Measurements from ENCODE around the gene SLC12A2.
A peak's percentile ranks its signal among the peaks of the same experiment; 100 is the strongest.

SLC12A2 gene

GRCh38 chr5:128083033-128083810 is at the start of gene SLC12A2:
SLC12A2 (plus strand) TSS chr5:128083766; CDS start chr5:128083955, 189 bp downstream.
- ChIA-PET CTCF (interaction anchor here (1.1 to 1.3 kb wide), 2 partner anchors 185 to 217 kb away, joined by 3 read pairs; no protein-coding TSS in a partner anchor), POLR2A (interaction anchor here (0.6 to 1.7 kb wide), 10 partner anchors 13 to 205 kb away, joined by 3 to 5 read pairs (median 3); no protein-coding TSS in a partner anchor)
- DNase-seq (ENCODE audit: extremely low spot score), result peak; percentile 85
- TF ChIP-seq TARDBP (IDR thresholded peaks at IDR 0.05), result 0 out of 2 replicates have a peak, but pooled peaks have one; percentile 12
- TF ChIP-seq SP1 (IDR thresholded peaks at IDR 0.05), result peak; percentile 37; the same call in 1 of the 2 replicates
- TF ChIP-seq L3MBTL2 (conservative IDR thresholded peaks at IDR 0.05), result peak; percentile 98
- peak; percentile 95 for TF ChIP-seq ZNF384 (IDR thresholded peaks at IDR 0.05)
- no peak for TF ChIP-seq ELF4 (IDR thresholded peaks at IDR 0.05)

GRCh38 chr5:128035689-128036088 is 47.9 kb upstream of the SLC12A2 start:
- ChIA-PET CTCF (interaction anchor here (1.0 kb wide), 1 partner anchor 46 kb away, joined by 3 read pairs; no protein-coding TSS in a partner anchor), POLR2A (no interaction called here)
- TF ChIP-seq CTBP1 (IDR thresholded peaks at IDR 0.05; ENCODE audit: borderline replicate concordance), result no peak
- peak; percentile 73 for TF ChIP-seq PKNOX1 (IDR thresholded peaks at IDR 0.05)
- TF ChIP-seq SUZ12 (IDR thresholded peaks at IDR 0.05), result no peak
- TF ChIP-seq ZNF384 (IDR thresholded peaks at IDR 0.05), result no peak
- DNase-seq (ENCODE audit: extremely low spot score), result peak; percentile 6

- ChIA-PET POLR2A (no interaction called here), CTCF (no interaction called here)
- no peak for TF ChIP-seq ARNT (IDR thresholded peaks at IDR 0.05)
- no peak for TF ChIP-seq ZNF384 (IDR thresholded peaks at IDR 0.05)
- TF ChIP-seq ELF4 (IDR thresholded peaks at IDR 0.05), result no peak
- no peak for TF ChIP-seq CTBP1 (IDR thresholded peaks at IDR 0.05; ENCODE audit: borderline replicate concordance)
- no peak for TF ChIP-seq SUZ12 (IDR thresholded peaks at IDR 0.05)
- no peak for TF ChIP-seq TARDBP (IDR thresholded peaks at IDR 0.05)
- DNase-seq (ENCODE audit: extremely low spot score), result no peak
Observed at GRCh38 chr5:128036950-128037349, 46.6 kb upstream of the SLC12A2 start.

GRCh38 chr5:128038643-128039042 is 44.9 kb upstream of the SLC12A2 start:
- DNase-seq (ENCODE audit: extremely low spot score), result no peak
- POLR2A ChIA-PET, result interaction anchor here (0.6 kb wide), 1 partner anchor 1014 kb away, joined by 3 read pairs; no protein-coding TSS in a partner anchor
- CTCF ChIA-PET, result no interaction called here
- TF ChIP-seq L3MBTL2 (conservative IDR thresholded peaks at IDR 0.05), result no peak

- ChIA-PET POLR2A (no interaction called here), CTCF (no interaction called here)
- TF ChIP-seq L3MBTL2 (conservative IDR thresholded peaks at IDR 0.05) (no peak), SP1 (IDR thresholded peaks at IDR 0.05) (no peak), FOXK2 (IDR thresholded peaks at IDR 0.05) (no peak), BHLHE40 (IDR thresholded peaks at IDR 0.05; ENCODE audit: borderline replicate concordance) (no peak), FOXM1 (IDR thresholded peaks at IDR 0.05; ENCODE audit: borderline replicate concordance) (no peak), HDGF (IDR thresholded peaks at IDR 0.05; ENCODE audit: borderline replicate concordance) (no peak), TARDBP (IDR thresholded peaks at IDR 0.05) (no peak), LEF1 (IDR thresholded peaks at IDR 0.05; ENCODE audit: borderline replicate concordance) (no peak)
- DNase-seq (ENCODE audit: extremely low spot score), result no peak
Observed at GRCh38 chr5:128040927-128041326, 42.6 kb upstream of the SLC12A2 start.

GRCh38 chr5:128052780-128053179 is 30.8 kb upstream of the SLC12A2 start:
- DNase-seq (ENCODE audit: extremely low spot score), result no peak
- ChIA-PET CTCF (no interaction called here), POLR2A (no interaction called here)
- TF ChIP-seq PKNOX1 (IDR thresholded peaks at IDR 0.05) (no peak), L3MBTL2 (conservative IDR thresholded peaks at IDR 0.05) (no peak), FOXA1 (IDR thresholded peaks at IDR 0.05) (no peak), HDGF (IDR thresholded peaks at IDR 0.05; ENCODE audit: borderline replicate concordance) (no peak), CTBP1 (IDR thresholded peaks at IDR 0.05; ENCODE audit: borderline replicate concordance) (no peak), ZNF384 (IDR thresholded peaks at IDR 0.05) (no peak), SP1 (IDR thresholded peaks at IDR 0.05) (no peak), LEF1 (IDR thresholded peaks at IDR 0.05; ENCODE audit: borderline replicate concordance) (no peak), FOXK2 (IDR thresholded peaks at IDR 0.05) (no peak), ARNT (IDR thresholded peaks at IDR 0.05) (no peak), FOXM1 (IDR thresholded peaks at IDR 0.05; ENCODE audit: borderline replicate concordance) (no peak), BHLHE40 (IDR thresholded peaks at IDR 0.05; ENCODE audit: borderline replicate concordance) (no peak), TARDBP (IDR thresholded peaks at IDR 0.05) (no peak)

GRCh38 chr5:128053291-128053954 is 30.1 kb upstream of the SLC12A2 start:
- no peak for DNase-seq (ENCODE audit: extremely low spot score)
- CTCF ChIA-PET, result no interaction called here

More at GRCh38 chr5:128053291-128053954, 30.1 kb upstream of the SLC12A2 start:
- POLR2A ChIA-PET, result interaction anchor here (1.3 kb wide), 1 partner anchor 29 kb away, joined by 3 read pairs; no protein-coding TSS in a partner anchor
- TF ChIP-seq NFRKB (IDR thresholded peaks at IDR 0.05) (no peak), PKNOX1 (IDR thresholded peaks at IDR 0.05) (no peak), TARDBP (IDR thresholded peaks at IDR 0.05) (no peak)
